NB4 (cell line): ENCODE measurements around the gene LIX1.

Experiments
- DNase-seq: peaks from one replicate; pipeline ENCODE4 v3.0.0; 2010; ENCODE audit warnings: low read depth
- H3K4me3 ChIP-seq: one replicate; pipeline ENCODE4 v1.5.1; 2011; ENCODE audit warnings: mild to moderate bottlenecking, low read depth, low read length, moderate library complexity
- CTCF ChIP-seq: IDR thresholded peaks from one replicate; pipeline ENCODE4 v1.5.1; 2012; ENCODE audit warnings: low read depth, low read length
- MAX ChIP-seq: IDR thresholded peaks from 2 replicates; pipeline ENCODE4 v1.6.1; 2011; ENCODE audit warnings: low read depth, low read length
- MYC ChIP-seq: IDR thresholded peaks from 2 replicates; pipeline ENCODE4 v1.6.1; 2011; ENCODE audit warnings: low read depth, low read length
- POLR2A ChIP-seq: IDR thresholded peaks from 2 replicates; pipeline ENCODE4 v1.6.1; 2011; ENCODE audit warnings: mild to moderate bottlenecking; ENCODE audit not compliant: insufficient read length; ENCODE audit errors: extremely low read depth

Gene LIX1

GRCh38 chr5:97046270-97046982, 96.0 kb downstream of the LIX1 start:
- no peak overlapping the region for H3K4me3 ChIP-seq
- peak; percentile 15 for DNase-seq
- TF ChIP-seq MAX (no peak), POLR2A (no peak), CTCF (no peak), MYC (no peak)

GRCh38 chr5:97044052-97044451, 98.4 kb downstream of the LIX1 start:
- H3K4me3 ChIP-seq, result no peak overlapping the region
- no peak for TF ChIP-seq POLR2A
- no peak for TF ChIP-seq MAX
- DNase-seq, result no peak

GRCh38 chr5:97043511-97043910, 98.9 kb downstream of the LIX1 start:
- no peak for TF ChIP-seq CTCF
- no peak for TF ChIP-seq MYC
- no peak for TF ChIP-seq MAX
- no peak for TF ChIP-seq POLR2A
- no peak for DNase-seq
- H3K4me3 ChIP-seq, result no peak overlapping the region

GRCh38 chr5:97042996-97043395, 99.4 kb downstream of the LIX1 start:
- DNase-seq, result no peak
- TF ChIP-seq MYC, result no peak
- no peak for TF ChIP-seq POLR2A
- no peak for TF ChIP-seq MAX
- TF ChIP-seq CTCF, result no peak

More at GRCh38 chr5:97042996-97043395, 99.4 kb downstream of the LIX1 start:
- H3K4me3 ChIP-seq, result no peak overlapping the region
